Mucosa of rectum (tissue), 2 donors: Measurements from ENCODE around the gene MYBPC1.

ENCODE experiments used
- H3K27ac ChIP-seq, 2 donors: one replicate each; pipeline ENCODE4 v1.7.0; 2013; ENCODE audit warnings: inconsistent platforms in 2 of 2, low read depth in 2 of 2, low read length in 2 of 2
- H3K27me3 ChIP-seq, 2 donors: one replicate each; pipeline ENCODE4 v1.7.0; 2013; ENCODE audit warnings: low read length in 2 of 2; ENCODE audit not compliant: control insufficient read depth in 2 of 2, insufficient read depth in 2 of 2
- H3K36me3 ChIP-seq, 2 donors: one replicate each; pipeline ENCODE4 v1.7.0; 2013; ENCODE audit warnings: low read length in 2 of 2; ENCODE audit not compliant: control insufficient read depth in 2 of 2, insufficient read depth in 2 of 2
- H3K4me1 ChIP-seq, 2 donors: one replicate each; pipeline ENCODE4 v1.7.0; 2013; ENCODE audit warnings: low read length in 2 of 2, mild to moderate bottlenecking in 1 of 2; ENCODE audit not compliant: control insufficient read depth in 2 of 2, insufficient read depth in 2 of 2
- H3K4me3 ChIP-seq, 2 donors: one replicate each; pipeline ENCODE4 v1.7.0; 2013; ENCODE audit warnings: low read length in 2 of 2
- H3K9ac ChIP-seq, 2 donors: one replicate each; pipeline ENCODE4 v1.7.0; 2013; ENCODE audit warnings: low read length in 2 of 2, low read depth in 1 of 2, mild to moderate bottlenecking in 1 of 2
- H3K9me3 ChIP-seq, 2 donors: one replicate each; pipeline ENCODE4 v1.7.0; 2013; ENCODE audit warnings: low read length in 2 of 2; ENCODE audit not compliant: control insufficient read depth in 2 of 2
- donor health status: healthy.
- donor health status: Normal muscosa, but diverticular disease.

The MYBPC1 gene

DNA sequence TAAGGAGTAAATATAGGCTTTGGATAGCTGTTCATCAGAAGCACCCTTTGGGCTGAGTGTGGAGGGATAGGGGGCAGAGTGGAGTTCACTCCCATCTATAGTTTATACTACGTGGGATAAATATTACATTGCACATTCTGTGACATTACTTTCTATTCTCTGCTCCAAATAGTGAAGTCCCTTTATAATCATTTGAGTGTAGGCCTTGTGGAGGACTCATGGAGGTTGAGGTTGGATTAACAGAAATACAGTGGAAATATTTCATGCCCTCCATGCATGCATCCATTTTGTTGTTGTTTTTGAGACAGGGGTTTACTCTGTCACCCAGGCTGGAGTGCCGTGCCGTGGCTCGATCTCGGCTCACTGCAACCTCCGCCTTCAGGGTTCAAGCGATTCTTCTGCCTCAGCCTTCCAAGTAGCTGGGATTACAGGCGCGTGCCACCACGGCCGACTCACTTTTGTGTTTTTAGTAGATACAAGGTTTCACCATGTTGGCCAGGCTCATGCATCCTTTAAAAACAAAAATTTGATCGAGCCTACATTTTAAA lies 104.1 kb downstream of the MYBPC1 start:
- Histone ChIP-seq H3K4me1 (peaks cover 10 to 18% of the 10 kb centered on the region in 2 donors), H3K9ac (peak overlapping the region; percentile 90 to 92), H3K27me3 (no peaks in the 10 kb centered on the region), H3K4me3 (peak overlapping the region; percentile 88 to 90), H3K9me3 (no peaks in the 10 kb centered on the region), H3K36me3 (peaks cover 0 to 2% of the 10 kb centered on the region in 2 donors), H3K27ac (peak overlapping the region; percentile 87 to 93)

DNA sequence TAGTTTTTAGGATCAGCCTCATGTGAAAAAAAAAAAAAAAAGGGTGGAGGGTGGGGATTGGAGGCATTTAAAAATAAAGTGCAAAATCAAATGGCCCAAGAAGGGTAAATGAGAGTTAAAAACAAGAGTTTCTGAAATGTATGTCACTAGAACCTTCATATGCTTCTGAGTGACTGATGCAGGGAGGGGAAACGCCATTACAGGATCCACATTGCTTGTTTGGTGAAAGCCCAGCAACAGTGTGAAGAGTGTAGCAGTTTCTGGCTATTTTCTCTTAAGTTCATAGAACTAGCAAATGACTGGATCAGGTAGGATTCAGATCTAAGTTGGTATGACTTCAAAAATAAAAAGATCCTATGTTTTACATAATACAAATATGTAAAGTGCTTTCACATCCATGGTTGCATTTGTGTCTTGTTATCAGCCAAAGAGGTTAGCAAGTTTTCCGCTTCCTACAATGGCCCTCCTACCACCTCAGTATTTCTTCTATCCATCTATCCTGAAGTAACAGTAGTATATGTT lies 105.6 kb downstream of the MYBPC1 start:
- H3K4me1 ChIP-seq, result peaks cover 10 to 18% of the 10 kb centered on the region in 2 donors
- peak overlapping the region in 1 of 2 donors; percentile 88 for H3K4me3 ChIP-seq
- H3K36me3 ChIP-seq, result peaks cover 0 to 2% of the 10 kb centered on the region in 2 donors
- H3K27ac ChIP-seq, result no peak overlapping the region
- no peak overlapping the region for H3K9ac ChIP-seq
- no peaks in the 10 kb centered on the region for H3K9me3 ChIP-seq
- no peaks in the 10 kb centered on the region for H3K27me3 ChIP-seq

DNA sequence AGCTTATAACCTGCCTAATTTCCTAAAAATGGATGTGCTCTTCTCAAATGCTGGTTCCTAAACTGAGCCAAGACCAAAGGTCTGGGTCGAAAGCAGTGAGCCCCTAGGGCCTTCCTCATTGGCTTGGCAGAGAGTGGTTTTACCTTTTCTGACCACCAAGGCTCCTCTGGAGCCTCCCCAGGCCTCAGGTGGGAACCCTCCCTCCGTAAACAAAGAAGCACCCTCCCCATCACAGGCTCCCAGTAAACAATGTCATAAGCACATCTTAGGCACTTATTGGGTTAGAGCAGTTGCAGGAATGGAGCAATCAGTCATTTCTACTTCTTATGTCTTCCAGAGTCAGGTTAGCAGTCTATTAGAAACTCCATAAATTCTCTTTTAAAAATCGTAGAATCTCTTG lies 108.7 kb downstream of the MYBPC1 start:
- H3K4me1 ChIP-seq, result peaks cover 8 to 18% of the 10 kb centered on the region in 2 donors
- no peak overlapping the region for H3K27ac ChIP-seq
- no peak overlapping the region for H3K9ac ChIP-seq
- H3K9me3 ChIP-seq, result no peaks in the 10 kb centered on the region
- no peak overlapping the region for H3K4me3 ChIP-seq
- peaks cover 0 to 2% of the 10 kb centered on the region in 2 donors for H3K36me3 ChIP-seq
- H3K27me3 ChIP-seq, result no peaks in the 10 kb centered on the region

DNA sequence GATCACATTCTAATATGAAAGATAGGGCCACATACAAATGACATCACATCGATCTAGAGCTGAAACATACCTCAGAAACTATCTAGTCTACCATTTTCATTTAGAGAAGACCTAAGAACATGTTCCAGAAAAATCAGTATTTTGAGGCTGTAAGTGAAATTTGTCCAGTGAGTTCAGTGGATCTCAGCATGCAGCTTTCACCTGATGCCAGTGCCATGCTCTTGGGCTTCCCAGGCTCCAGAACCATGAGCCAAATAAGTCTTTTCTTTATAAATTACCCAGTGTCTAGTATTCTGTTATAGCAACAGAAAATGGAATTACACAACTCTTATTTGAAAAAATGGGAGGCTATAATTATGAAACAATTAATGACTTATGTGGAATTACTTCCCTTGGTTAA lies 111.6 kb downstream of the MYBPC1 start:
- no peaks in the 10 kb centered on the region for H3K9me3 ChIP-seq
- no peak overlapping the region for H3K4me3 ChIP-seq
- H3K27ac ChIP-seq, result no peak overlapping the region
- H3K4me1 ChIP-seq, result peaks cover 8 to 22% of the 10 kb centered on the region in 2 donors
- H3K36me3 ChIP-seq, result peaks cover 0 to 2% of the 10 kb centered on the region in 2 donors
- no peaks in the 10 kb centered on the region for H3K27me3 ChIP-seq
- H3K9ac ChIP-seq, result no peak overlapping the region

DNA sequence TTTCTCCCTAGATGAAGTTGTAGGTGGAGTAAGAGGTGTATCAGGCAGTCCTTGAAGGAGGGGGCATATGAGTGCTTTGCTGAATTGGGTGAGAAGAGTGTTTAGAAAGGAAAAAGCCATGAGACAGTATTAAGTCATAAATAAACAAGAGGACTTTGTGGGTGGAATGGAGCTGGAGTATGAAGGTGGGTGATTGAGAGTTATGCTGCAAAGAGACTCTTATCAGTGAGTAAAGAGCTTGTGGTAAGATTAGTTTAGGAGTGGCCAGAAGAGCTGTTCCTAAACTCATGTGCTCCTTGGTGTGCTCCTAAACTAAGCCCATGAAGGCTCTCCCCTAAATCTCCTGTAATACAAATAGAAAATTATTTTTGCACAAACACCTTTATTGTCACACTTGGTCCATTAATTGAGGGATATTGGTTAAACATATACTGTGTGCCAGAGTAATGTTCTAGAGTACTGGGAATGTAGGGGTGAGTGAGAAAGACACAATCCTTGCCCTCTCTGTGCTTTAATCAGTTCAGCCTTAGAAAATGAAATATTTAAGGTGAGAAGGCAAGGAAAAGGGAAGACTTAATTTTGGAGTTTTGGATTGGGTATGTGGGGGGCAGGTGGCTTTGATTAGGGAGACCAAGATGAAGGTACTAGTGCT lies 112.5 kb downstream of the MYBPC1 start:
- H3K4me3 ChIP-seq, result no peak overlapping the region
- H3K4me1 ChIP-seq, result peaks cover 8 to 22% of the 10 kb centered on the region in 2 donors
- no peak overlapping the region for H3K9ac ChIP-seq
- H3K9me3 ChIP-seq, result no peaks in the 10 kb centered on the region
- no peak overlapping the region for H3K27ac ChIP-seq
- no peaks in the 10 kb centered on the region for H3K27me3 ChIP-seq
- peaks cover 0 to 2% of the 10 kb centered on the region in 2 donors for H3K36me3 ChIP-seq

DNA sequence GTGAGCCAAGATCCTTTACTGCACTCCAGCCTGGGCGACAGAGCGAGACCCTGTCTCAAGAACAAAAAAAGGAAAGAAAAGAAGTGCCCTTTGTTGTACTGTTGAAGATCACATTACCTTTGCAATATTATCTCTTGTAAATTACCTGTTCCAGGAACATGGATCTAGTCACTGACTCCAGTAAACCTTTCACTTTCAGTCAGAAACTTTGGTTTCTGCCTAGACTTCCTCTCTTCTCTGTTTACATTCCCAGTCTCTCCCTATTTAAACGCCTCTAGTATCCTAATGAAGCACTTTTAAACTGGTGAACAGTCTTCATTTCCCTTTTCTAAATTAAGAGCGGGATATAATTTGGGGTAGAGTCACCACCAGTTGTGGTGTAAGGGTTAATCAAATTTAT lies 115.5 kb downstream of the MYBPC1 start:
- Histone ChIP-seq H3K9ac (no peak overlapping the region), H3K4me1 (peaks cover 16 to 43% of the 10 kb centered on the region in 2 donors)

DNA sequence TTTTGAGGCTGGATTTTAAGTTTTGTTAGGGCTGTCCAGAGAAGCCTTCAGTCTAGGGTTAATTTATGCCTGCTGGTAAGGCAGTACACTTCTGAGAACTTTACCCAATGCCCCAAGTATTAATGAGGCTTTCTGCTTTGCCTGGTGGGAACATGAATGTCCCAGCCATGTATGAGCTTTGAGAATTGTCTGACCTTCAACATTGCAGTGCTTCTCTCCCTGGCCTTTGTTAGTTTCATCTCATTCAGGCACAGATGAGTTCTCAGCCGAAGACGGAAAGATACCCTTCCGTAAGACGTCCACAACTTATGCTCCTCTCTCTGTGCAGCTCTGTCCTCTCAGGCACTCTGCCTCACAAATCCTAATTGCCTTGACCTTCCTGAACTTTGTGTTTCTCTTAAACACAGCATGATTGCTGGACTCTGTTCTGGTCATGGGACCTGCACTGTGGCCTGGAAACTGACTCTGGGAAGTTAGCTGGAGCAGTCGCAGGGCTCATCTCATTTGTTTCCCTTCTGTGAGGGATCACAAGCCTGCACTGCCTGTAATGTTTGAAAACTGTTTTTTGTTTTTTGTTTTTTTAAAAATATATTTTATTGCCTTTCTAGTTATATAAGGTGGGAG lies 118.4 kb downstream of the MYBPC1 start:
- peaks cover 0 to 3% of the 10 kb centered on the region in 2 donors for H3K36me3 ChIP-seq
- H3K9ac ChIP-seq, result peak overlapping the region; percentile 9 to 61
- H3K4me3 ChIP-seq, result peak overlapping the region; percentile 36 to 49
- H3K27ac ChIP-seq, result peak overlapping the region; percentile 25 to 75
- H3K4me1 ChIP-seq, result peaks cover 7 to 31% of the 10 kb centered on the region in 2 donors
- no peaks in the 10 kb centered on the region for H3K27me3 ChIP-seq
- H3K9me3 ChIP-seq, result no peaks in the 10 kb centered on the region

More for the DNA sequence above, 115.5 kb downstream of the MYBPC1 start:
- Histone ChIP-seq H3K36me3 (no peaks in the 10 kb centered on the region), H3K27me3 (no peaks in the 10 kb centered on the region), H3K4me3 (no peak overlapping the region), H3K27ac (no peak overlapping the region), H3K9me3 (no peaks in the 10 kb centered on the region)

DNA sequence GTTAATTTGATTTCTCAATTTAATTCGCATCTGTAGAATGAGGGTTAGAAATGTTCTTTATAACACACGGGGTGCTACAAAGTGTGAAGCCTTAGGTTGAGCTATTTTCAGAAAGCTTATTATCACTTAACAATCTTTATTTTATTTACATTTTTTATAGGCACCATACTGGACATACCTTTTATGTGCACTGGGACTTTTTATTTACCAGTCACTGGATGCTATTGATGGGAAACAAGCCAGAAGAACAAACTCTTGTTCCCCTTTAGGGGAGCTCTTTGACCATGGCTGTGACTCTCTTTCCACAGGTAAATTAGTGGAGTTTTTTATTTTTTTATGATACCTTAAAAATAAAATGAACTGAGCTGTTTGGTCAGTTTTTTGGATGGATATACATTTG lies 119.2 kb downstream of the MYBPC1 start:
- H3K4me1 ChIP-seq, result peaks cover 7 to 31% of the 10 kb centered on the region in 2 donors
- H3K9me3 ChIP-seq, result no peaks in the 10 kb centered on the region
- no peaks in the 10 kb centered on the region for H3K27me3 ChIP-seq
- H3K9ac ChIP-seq, result peak overlapping the region in 1 of 2 donors; percentile 61
- H3K36me3 ChIP-seq, result peaks cover 0 to 3% of the 10 kb centered on the region in 2 donors
- H3K27ac ChIP-seq, result peak overlapping the region; percentile 25 to 75
- H3K4me3 ChIP-seq, result peak overlapping the region in 1 of 2 donors; percentile 49

DNA sequence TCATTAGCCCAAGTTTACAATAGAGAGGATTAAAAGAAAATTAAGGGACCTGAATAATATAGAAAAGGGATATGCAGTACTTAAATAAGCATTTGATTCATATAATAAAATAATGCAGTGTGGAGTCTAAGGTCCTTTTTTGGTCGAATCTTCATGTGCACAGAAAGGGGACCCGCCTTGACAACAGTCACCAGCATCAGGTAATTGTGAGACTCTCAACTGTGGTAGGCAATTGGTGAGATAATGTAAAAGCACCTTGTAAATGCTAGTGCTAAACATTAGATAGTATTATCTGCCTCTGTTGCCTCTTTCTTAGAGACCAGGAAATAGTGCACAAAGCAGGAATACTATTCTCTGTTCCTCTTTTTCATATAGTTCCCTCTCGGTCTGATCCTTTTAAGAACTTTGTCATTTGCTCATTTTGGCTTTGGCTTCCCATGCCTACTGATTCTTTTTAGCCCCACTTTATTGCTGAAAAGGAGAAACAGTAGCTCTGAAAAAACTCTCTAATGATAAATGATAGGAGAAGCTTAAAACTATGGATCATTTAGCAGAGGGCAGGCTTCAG lies 120.2 kb downstream of the MYBPC1 start:
- H3K4me1 ChIP-seq, result peaks cover 10 to 26% of the 10 kb centered on the region in 2 donors
- H3K27me3 ChIP-seq, result no peaks in the 10 kb centered on the region
- H3K4me3 ChIP-seq, result no peak overlapping the region
- H3K9ac ChIP-seq, result no peak overlapping the region
- no peak overlapping the region for H3K27ac ChIP-seq
- no peaks in the 10 kb centered on the region for H3K9me3 ChIP-seq
- H3K36me3 ChIP-seq, result peaks cover 0 to 3% of the 10 kb centered on the region in 2 donors

DNA sequence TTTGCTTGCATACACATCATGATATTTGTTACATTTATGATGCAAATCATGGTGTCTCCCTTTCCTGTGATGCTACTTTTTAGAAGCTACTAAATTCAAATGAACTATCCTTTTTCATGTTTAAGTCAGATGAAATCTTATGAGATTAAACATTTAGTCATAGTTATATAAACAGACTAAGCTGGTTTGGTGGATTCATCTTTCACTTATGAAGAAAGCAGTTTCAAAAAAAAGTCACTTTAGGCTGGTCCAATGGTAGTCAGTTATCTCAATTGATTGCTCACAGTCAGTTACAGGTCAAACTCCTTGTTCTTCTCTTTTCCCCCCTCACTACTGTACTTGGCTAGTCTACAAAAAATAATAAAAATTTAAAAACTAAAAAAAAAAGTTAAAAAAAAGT lies 124.8 kb downstream of the MYBPC1 start:
- no peak overlapping the region for H3K9ac ChIP-seq
- no peaks in the 10 kb centered on the region for H3K9me3 ChIP-seq
- no peaks in the 10 kb centered on the region for H3K27me3 ChIP-seq
- H3K27ac ChIP-seq, result no peak overlapping the region
- peaks cover 2 to 7% of the 10 kb centered on the region in 2 donors for H3K4me1 ChIP-seq
- H3K36me3 ChIP-seq, result peaks cover 10 to 14% of the 10 kb centered on the region in 2 donors
- no peak overlapping the region for H3K4me3 ChIP-seq
